ENCODE data around the gene TMPRSS9. TPM values are rescaled to one million over a fixed set of nuclear protein-coding genes. Genes with fewer than 3 reads are reported as not detected.
A peak's percentile ranks its signal among the peaks of the same experiment; 100 is the strongest.
"Not testable (repeated sequence)": the region's sequence is repeated elsewhere in the genome, so short reads cannot be mapped to it uniquely, and the experiment has no call there.

The TMPRSS9 gene
- polyA plus RNA-seq, 3 donors from 2014 or later = not detected

- H3K36me3 Mint-ChIP-seq = no peaks in the 10 kb centered on the region
- H3K4me3 Mint-ChIP-seq = no peak overlapping the region
- DNase-seq = peak; percentile 35 to 54 (median 51)
- peaks cover 17 to 27% of the 10 kb centered on the region in 2 donors for H3K4me1 Mint-ChIP-seq
- H3K27ac Mint-ChIP-seq = peak overlapping the region in 1 of 6 donors; percentile 87
- H3K9me3 Mint-ChIP-seq = no peaks in the 10 kb centered on the region
- H3K27me3 Mint-ChIP-seq (ENCODE audit: low read depth in 3 of 3) = peaks cover 4 to 8% (median 6%) of the 10 kb centered on the region in 3 donors
Measured at GRCh38 chr19:2391118-2391725, 31.2 kb downstream of the TMPRSS9 start.

GRCh38 chr19:2392366-2392765 lies 32.3 kb downstream of the TMPRSS9 start:
- Mint-ChIP-seq H3K27me3 (ENCODE audit: low read depth in 3 of 3) (peaks cover 4 to 6% (median 6%) of the 10 kb centered on the region in 3 donors), H3K4me3 (no peak overlapping the region), H3K36me3 (no peaks in the 10 kb centered on the region), H3K4me1 (peaks cover 17 to 27% of the 10 kb centered on the region in 2 donors), H3K27ac (no peak overlapping the region), H3K9me3 (no peaks in the 10 kb centered on the region)
- no peak for DNase-seq

GRCh38 chr19:2392899-2393298 lies 32.8 kb downstream of the TMPRSS9 start:
- Mint-ChIP-seq H3K4me1 (peaks cover 17 to 27% of the 10 kb centered on the region in 2 donors), H3K4me3 (peak overlapping the region in 3 of 5 donors; percentile 32 to 52 (median 33)), H3K27ac (peak overlapping the region in 2 of 6 donors; percentile 45 to 55)
- not testable (repeated sequence) for DNase-seq; H3K36me3 Mint-ChIP-seq; H3K9me3 Mint-ChIP-seq; H3K27me3 Mint-ChIP-seq (ENCODE audit: low read depth in 3 of 3)

- Mint-ChIP-seq H3K4me3 (peak overlapping the region; percentile 76 to 84 (median 81)), H3K36me3 (no peaks in the 10 kb centered on the region), H3K27me3 (ENCODE audit: low read depth in 3 of 3) (peaks cover 4 to 6% (median 5%) of the 10 kb centered on the region in 3 donors), H3K4me1 (peaks cover 17 to 27% of the 10 kb centered on the region in 2 donors), H3K27ac (peak overlapping the region in 4 of 6 donors; percentile 34 to 82 (median 74)), H3K9me3 (no peaks in the 10 kb centered on the region)
- DNase-seq = peak in 2 of 3 donors; percentile 28 to 38
Measured at GRCh38 chr19:2394054-2394441, 34.0 kb downstream of the TMPRSS9 start.

GRCh38 chr19:2394442-2395292 lies 34.6 kb downstream of the TMPRSS9 start:
- DNase-seq = peak; percentile 39 to 51 (median 42)
- Mint-ChIP-seq H3K4me1 (peaks cover 17 to 27% of the 10 kb centered on the region in 2 donors), H3K27ac (peak overlapping the region; percentile 41 to 82 (median 64)), H3K27me3 (ENCODE audit: low read depth in 3 of 3) (peaks cover 4 to 6% (median 5%) of the 10 kb centered on the region in 3 donors), H3K9me3 (no peaks in the 10 kb centered on the region), H3K4me3 (peak overlapping the region; percentile 76 to 84 (median 81)), H3K36me3 (no peaks in the 10 kb centered on the region)

- Mint-ChIP-seq H3K27ac (peak overlapping the region in 3 of 6 donors; percentile 23 to 82 (median 67)), H3K4me3 (peak overlapping the region in 3 of 5 donors; percentile 77 to 84 (median 81))
Measured at GRCh38 chr19:2395293-2395829, 35.3 kb downstream of the TMPRSS9 start.

GRCh38 chr19:2397173-2397572 lies 37.1 kb downstream of the TMPRSS9 start:
- not testable (repeated sequence) for H3K4me3 Mint-ChIP-seq; H3K36me3 Mint-ChIP-seq; H3K27me3 Mint-ChIP-seq (ENCODE audit: low read depth in 3 of 3); DNase-seq; H3K9me3 Mint-ChIP-seq; H3K27ac Mint-ChIP-seq
- peaks cover 14 to 22% of the 10 kb centered on the region in 2 donors for H3K4me1 Mint-ChIP-seq

More at GRCh38 chr19:2395293-2395829, 35.3 kb downstream of the TMPRSS9 start:
- not testable (repeated sequence) for H3K27me3 Mint-ChIP-seq (ENCODE audit: low read depth in 3 of 3); H3K36me3 Mint-ChIP-seq; H3K9me3 Mint-ChIP-seq; DNase-seq
- H3K4me1 Mint-ChIP-seq = peaks cover 17 to 27% of the 10 kb centered on the region in 2 donors

- peaks cover 12 to 13% of the 10 kb centered on the region in 2 donors for H3K4me1 Mint-ChIP-seq
- H3K9me3 Mint-ChIP-seq = no peaks in the 10 kb centered on the region
- no peak overlapping the region for H3K4me3 Mint-ChIP-seq
- H3K27me3 Mint-ChIP-seq (ENCODE audit: low read depth in 3 of 3) = peaks cover 0 to 7% (median 4%) of the 10 kb centered on the region in 3 donors
- no peak for DNase-seq
- H3K36me3 Mint-ChIP-seq = no peaks in the 10 kb centered on the region
- no peak overlapping the region for H3K27ac Mint-ChIP-seq
Measured at GRCh38 chr19:2398735-2399305, 38.8 kb downstream of the TMPRSS9 start.

GRCh38 chr19:2399582-2399981 lies 39.5 kb downstream of the TMPRSS9 start:
- no peaks in the 10 kb centered on the region for H3K36me3 Mint-ChIP-seq
- H3K27ac Mint-ChIP-seq = no peak overlapping the region
- H3K4me1 Mint-ChIP-seq = peaks cover 5% of the 10 kb centered on the region in 2 donors
- H3K27me3 Mint-ChIP-seq (ENCODE audit: low read depth in 3 of 3) = peaks cover 0 to 5% (median 4%) of the 10 kb centered on the region in 3 donors
- no peak for DNase-seq
- no peaks in the 10 kb centered on the region for H3K9me3 Mint-ChIP-seq
- no peak overlapping the region for H3K4me3 Mint-ChIP-seq

- Mint-ChIP-seq H3K4me3 (no peak overlapping the region), H3K27me3 (ENCODE audit: low read depth in 3 of 3) (peaks cover 0 to 10% (median 2%) of the 10 kb centered on the region in 3 donors), H3K36me3 (no peaks in the 10 kb centered on the region), H3K27ac (no peak overlapping the region), H3K9me3 (no peaks in the 10 kb centered on the region), H3K4me1 (no peaks in the 10 kb centered on the region)
- DNase-seq = no peak
Measured at GRCh38 chr19:2408247-2408646, 48.2 kb downstream of the TMPRSS9 start.

GRCh38 chr19:2409352-2409912 lies 49.4 kb downstream of the TMPRSS9 start:
- no peak overlapping the region for H3K4me3 Mint-ChIP-seq
- no peak for DNase-seq
- no peaks in the 10 kb centered on the region for H3K9me3 Mint-ChIP-seq
- no peak overlapping the region for H3K27ac Mint-ChIP-seq
- H3K36me3 Mint-ChIP-seq = no peaks in the 10 kb centered on the region
- H3K27me3 Mint-ChIP-seq (ENCODE audit: low read depth in 3 of 3) = peaks cover 0 to 10% (median 2%) of the 10 kb centered on the region in 3 donors
- no peaks in the 10 kb centered on the region for H3K4me1 Mint-ChIP-seq

GRCh38 chr19:2410023-2410422 lies 50.0 kb downstream of the TMPRSS9 start:
- Mint-ChIP-seq H3K4me1 (no peaks in the 10 kb centered on the region), H3K27me3 (ENCODE audit: low read depth in 3 of 3) (peaks cover 0 to 8% (median 2%) of the 10 kb centered on the region in 3 donors), H3K36me3 (no peaks in the 10 kb centered on the region), H3K4me3 (no peak overlapping the region), H3K9me3 (no peaks in the 10 kb centered on the region), H3K27ac (no peak overlapping the region)
- no peak for DNase-seq

- Mint-ChIP-seq H3K9me3 (no peaks in the 10 kb centered on the region), H3K4me3 (no peak overlapping the region), H3K36me3 (no peaks in the 10 kb centered on the region), H3K27ac (no peak overlapping the region), H3K27me3 (ENCODE audit: low read depth in 3 of 3) (peaks cover 0 to 8% (median 2%) of the 10 kb centered on the region in 3 donors), H3K4me1 (no peaks in the 10 kb centered on the region)
- no peak for DNase-seq
Measured at GRCh38 chr19:2411709-2412108, 51.6 kb downstream of the TMPRSS9 start.
